ENCODE data around the gene EML1.
A peak's percentile ranks its signal among the peaks of the same experiment; 100 is the strongest.
"Not testable (repeated sequence)": the region's sequence is repeated elsewhere in the genome, so short reads cannot be mapped to it uniquely, and the experiment has no call there.

EML1 gene

GRCh38 chr14:99755629-99756603, 37.3 kb upstream of the EML1 start:
- no peak for DNase-seq

- no peak for DNase-seq
These were observed 36.4 kb upstream of the EML1 start for GRCh38 chr14:99756796-99757195.

- DNase-seq = no peak
These were observed 35.7 kb upstream of the EML1 start for GRCh38 chr14:99757331-99758070.

DNA sequence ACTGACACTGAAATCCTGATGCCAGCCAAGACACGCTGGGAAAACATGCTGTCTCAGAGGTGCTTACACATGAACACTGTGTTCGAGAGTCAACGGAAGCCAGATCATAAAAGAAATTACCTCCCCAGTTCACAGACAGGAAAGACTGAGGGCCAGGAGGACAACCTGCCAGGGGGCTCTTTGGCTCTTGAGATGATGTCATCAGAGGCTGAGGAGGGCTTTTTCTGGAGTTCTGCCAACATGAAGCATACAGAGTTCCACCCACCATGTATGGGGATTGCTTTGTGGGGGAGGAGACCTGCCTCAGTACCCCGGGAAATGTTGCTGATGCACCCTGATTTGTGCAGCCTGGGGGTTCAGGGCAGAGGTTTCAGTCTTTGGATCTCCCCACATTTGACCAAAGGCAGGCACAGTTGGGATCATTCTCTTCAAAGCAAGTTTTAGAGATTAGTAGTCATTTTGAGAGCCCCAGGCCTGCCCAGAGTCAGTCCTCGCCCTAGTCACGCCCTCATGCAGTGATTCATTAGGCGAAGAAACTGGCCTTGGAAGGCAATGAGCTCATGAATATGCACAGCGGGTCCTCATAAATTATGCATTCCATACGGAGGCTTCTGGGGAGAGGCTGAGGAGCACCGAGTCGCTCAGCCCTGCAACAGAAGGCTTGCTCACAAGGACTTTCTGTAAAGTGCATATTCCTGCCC, 34.9 kb upstream of the EML1 start:
- no peak for DNase-seq

DNA sequence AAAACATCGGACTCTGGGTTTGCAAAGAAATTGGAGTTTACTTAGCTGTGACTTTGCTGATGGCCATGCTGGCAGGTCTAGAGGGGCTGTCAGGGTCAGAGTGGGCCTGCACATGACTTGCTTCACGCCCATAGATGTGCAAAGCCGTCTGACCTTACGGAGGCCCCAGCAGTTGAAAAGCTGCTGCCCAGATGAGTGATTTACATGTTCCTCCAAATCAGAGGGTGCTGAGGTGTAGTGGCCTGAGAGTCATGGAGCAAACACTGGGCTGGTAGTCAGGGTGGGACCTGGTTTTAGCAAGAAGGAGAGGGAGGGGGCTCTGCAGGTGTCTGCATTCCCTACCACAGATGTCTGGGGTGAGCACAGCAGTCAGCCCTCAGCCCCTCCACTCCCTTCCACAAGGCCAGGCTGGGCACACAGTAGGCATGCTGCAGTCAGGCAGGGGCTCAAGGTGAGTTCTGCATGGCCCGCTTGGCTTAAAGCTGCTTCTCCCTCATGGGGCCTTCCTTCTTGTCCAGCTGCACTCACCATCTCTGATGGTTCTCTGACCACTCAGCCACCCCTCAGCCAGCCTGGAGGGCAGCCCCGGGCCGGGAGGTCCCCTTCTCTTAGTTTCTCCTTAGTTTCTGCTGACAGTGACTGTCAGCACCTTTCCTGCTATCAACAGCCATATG, 34.2 kb upstream of the EML1 start:
- DNase-seq = no peak

DNA sequence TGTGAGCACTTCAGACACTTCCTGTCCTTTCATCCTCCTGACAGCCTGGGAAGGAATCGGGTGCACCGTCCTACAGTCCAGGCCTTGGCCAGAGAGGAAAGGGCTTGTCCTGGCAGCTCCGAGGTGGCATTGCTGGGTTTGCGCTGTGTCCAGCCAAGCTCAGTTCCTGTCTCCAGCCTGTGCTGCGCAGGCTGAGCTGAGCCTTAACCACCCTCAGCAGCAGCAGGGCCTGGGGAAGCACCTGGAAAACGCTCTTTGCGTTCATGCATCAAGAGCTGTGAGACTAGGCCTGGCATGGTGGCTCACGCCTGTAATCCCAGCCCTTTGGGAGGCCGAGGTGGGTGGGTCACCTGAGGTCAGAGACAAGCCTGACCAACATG, 33.7 kb upstream of the EML1 start:
- DNase-seq = no peak

DNA sequence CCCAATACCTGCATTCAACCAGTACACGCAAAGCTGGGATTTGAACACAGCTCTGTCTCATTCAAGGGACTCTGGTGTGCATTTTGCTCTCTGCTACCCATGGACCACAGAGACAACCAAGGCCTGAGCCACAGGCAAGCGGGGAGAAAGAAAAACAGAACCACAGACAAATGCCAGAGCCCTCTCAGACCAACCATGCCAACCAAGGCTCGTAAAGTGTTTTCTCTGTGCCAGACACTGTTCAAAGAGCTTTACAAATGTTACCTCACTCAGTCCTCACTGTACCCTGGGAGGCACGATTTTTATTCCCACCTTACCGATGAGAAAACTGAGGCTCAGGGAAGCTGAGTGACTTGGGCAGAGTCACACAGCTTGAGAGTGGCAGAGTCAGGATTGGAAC, 32.4 kb upstream of the EML1 start:
- no peak for DNase-seq

DNA sequence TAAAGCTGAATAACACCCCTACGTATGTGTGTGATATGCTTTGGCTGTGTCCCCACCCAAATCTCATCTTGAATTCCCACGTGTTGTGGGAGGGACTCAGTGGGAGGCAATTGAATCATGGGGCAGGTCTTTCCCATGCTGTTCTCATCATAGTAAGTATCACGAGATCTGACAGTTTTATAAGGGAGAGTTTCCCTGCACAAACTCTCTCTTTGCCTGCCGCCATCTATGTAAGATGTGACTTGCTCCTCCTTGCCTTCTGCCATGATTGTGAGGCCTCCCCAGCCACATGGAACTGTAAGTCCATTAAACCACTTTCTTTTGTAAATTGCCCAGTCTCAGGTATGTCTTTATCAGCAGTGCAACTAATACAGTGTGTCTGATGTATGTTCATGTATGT, 30.3 kb upstream of the EML1 start:
- not testable (repeated sequence) for DNase-seq

DNA sequence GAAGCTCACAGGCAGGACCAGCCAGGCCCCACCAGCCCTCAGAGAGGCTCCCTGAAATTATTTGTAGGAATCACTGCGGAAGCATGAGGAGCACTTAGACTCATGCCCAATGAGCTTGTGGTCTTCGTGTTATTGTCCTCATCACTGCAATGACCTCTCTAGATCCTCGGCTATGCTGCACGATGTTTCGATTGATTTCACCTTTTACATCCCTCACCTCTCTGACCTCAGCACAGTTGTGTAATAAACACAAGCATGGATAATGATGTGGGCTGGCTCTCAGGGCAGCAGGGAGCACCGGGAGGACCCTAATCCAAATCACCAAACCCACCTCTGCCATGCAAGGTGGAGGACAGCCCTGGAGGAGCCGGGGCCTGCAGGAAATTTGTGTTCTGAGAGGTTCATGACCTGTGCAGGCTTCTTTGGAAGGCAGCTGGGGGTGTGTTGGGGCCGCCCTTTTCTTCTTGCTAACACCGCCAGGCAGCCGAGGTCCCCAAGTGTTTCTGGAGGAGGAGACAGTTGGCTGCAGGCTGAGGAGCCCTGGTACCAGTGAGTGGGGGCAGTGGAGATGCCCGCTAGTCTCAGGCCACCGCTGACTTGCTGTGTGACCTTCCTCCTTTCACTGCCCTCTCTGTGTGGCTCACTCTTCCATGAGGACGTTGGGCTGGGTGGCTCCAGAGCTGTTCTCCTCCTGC, 29.5 kb upstream of the EML1 start:
- no peak for DNase-seq

DNA sequence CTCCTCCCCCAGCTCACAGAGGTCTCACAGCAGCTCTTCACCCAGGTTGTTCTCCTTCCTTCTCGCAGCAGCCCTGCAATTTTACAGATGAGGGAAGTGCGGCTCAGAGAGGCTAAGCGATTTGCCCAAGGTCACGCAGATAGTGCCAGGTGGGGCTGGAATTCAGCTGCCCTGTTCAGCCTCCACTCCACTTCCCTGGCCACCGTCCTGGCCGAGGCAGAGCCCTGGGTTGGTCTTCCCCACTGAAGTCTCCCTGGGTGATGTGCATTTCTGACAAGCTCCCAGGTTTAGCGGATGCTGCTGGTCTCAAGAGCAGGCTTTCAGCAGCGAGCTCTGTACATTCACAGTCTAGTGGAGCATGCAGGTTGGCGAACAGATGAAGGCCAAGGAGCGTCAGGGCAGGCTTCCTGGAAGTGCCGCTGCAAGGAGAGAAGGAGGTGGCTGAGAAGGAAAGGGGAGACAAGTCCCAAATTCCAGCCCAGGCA, 28.9 kb upstream of the EML1 start:
- DNase-seq = no peak

DNA sequence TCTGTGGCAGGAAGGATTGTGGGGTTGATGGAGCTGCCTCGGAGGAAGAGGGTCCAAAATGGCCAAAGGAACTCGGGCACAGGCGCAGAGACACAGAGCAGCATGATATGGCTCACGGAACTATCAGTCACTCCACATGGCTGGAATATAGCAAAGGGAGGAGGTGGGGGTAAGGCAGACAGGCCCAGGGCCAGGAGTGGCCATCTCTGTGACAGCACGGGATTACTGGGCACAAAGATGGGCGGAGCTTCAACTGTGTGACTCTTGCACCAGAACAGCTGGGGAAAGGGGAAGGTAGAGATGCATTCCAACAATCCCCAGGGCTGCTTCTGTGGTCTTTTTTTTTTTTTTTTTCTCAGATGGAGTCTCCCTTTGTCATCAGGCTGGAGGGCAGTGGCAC, 24.8 kb upstream of the EML1 start:
- DNase-seq = no peak

DNA sequence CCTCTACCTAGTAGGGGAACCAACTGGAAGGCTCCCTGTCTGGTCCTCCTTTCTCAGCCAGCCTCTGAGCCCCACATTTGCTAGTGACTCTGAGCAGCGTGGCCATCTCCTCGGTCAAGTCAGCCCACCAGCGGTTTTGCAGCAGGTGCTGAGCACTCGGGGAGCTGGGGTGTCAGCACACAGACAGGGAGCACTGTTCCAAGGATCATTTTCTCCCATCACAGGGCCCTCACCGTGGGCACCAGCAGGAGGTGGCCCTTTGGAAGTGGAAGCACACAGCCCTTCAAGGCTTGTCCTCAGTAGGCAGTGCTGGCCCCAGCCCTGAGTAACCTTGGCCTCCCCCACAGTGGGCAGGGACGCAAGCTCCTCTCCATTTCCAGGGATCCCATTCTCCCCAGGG, 24.1 kb upstream of the EML1 start:
- no peak for DNase-seq

DNA sequence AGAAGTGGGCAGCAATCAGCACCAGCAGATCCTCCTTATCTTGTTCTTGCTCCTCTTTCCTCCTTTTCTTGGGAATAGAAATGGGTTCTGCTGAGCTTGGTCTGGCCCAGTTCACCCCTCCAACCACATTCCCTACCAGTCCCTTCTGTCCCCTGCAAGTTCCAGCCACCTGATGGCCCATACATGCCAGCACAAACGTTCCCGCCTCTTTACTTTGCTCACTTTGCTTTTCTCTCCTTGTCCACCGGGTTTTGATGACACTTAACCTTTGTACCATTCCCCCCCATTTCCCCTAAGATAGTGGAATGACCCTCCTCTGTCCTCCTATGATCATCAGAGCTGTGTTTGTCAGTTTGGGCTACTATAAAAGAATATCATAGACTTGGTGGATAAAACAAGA, 23.4 kb upstream of the EML1 start:
- no peak for DNase-seq

DNA sequence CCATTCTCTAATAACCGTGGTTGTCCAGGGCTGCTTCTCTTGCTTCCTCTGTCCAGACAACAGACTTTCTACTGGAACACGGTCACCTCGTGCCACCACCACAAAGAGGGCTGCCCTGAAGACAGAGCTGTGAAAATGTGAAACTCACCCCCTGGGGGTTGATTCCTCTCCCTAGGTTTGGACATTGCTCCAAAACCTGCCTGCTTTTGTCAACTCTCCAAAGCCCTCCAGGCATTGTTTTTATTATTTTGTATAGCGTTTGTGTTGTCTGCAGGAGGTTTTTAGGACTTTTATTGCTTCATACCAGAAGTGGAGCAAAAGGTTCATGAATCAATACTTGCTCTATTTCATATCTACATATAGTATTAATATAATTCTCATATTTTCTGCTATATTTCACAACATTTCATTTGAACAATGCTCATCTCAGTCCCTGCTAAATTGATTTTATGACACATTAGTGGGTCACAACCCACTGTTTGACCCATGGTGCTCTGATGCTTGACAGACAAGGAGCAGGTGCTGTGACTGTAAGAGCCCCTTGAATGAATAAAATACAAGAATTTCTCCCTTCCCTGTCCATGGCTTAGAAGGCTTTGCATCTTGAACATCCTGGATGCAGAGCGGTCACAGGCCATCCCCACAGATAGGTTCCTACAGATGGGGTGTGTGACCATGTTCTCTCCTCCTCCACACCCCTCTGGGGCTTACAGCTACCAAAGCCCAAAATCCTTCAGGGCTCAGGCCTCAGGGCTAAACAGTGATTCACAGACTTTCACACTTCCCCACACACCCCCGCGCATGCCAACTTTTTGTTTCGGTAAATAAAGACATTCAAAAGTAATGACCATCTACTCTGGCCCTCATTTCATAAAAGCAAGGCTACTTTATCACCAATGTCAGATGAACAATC, 20.6 kb upstream of the EML1 start:
- DNase-seq = no peak

DNA sequence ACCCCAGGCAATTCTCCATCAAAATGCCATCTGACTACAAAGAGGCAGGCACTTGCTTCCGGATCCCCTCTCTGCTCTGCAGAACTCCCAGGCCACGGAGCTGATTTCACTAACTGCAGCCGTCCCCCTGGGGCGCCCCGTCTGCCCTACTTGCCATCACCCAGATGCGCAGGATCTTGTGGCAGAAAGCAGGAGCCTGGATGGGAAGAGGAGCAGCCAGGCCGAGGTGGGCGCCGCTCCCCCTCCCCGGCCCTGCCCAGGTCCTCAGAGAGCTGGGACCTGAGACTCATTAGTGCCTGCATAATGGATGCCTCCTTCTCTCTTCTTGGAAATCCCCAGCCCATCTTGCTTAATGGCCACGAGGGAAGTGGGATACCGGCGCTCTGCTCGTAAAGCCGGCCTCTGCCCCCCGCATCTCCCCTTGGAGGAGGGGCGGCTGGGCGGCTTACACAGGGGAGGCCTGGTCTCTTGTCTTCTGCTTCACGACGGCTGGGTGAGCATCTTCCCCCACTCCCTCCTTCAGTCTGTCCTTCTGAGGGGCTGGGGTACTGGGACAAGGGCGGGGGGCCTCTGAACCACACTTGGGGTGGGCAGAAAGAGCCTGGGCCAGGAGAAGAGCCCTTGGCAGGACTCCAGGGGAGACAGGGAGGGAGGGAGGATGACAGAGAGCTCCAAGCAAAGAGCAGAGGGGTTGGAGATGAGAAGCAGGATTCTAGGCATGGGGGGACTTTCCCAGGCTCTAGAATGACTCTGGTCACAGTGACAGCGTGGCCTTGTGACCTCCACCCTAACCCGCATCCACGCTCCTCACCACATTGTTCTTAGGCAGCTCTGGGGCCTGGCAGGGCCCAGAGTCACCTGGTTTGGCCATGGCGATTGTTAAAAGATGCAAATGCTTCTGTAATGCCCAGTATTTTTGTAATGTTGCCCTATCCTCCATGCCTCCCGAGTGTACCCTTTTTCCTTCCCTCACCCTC, 19.4 kb upstream of the EML1 start:
- DNase-seq = no peak

DNA sequence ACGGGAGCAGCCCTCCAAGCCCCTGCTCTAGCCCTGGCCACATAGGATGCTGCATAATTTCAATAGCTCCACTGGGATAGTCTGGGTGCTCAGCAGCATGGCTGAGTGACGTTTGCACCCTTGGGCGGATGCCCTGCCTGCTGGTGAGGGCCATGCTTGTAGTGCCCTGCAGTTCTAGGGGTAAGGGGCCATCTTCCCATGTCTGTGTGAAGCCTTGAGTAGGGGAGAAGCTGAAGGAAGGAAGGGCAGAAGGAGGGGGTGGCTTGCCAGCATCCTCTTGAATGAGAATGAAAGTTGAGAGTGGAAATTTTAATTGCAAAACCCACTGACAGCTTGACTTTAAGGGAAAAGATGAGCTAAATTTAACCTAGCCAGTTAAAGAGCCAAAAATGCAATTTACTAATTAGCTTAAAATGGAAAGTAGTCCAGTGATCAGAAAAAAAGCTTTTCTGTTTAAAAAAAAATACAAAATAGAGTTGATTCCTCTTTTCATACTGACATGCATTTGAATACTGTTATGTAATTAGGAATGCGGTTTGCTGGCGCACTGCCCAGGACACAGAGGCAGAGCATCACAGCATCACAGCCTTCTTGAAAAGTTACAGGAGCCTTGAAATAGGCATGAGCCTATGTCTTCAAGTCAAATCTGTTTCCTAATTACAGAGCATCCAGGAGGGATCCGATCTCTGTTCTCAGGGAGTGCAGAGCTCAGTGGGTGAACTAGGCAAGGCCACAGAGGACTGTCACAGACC, 18.5 kb upstream of the EML1 start:
- peak; percentile 18 for DNase-seq

- no peak for DNase-seq
These were observed 17.9 kb upstream of the EML1 start for GRCh38 chr14:99775351-99775750.

- DNase-seq = no peak
These were observed 15.3 kb upstream of the EML1 start for GRCh38 chr14:99777951-99778350.

DNA sequence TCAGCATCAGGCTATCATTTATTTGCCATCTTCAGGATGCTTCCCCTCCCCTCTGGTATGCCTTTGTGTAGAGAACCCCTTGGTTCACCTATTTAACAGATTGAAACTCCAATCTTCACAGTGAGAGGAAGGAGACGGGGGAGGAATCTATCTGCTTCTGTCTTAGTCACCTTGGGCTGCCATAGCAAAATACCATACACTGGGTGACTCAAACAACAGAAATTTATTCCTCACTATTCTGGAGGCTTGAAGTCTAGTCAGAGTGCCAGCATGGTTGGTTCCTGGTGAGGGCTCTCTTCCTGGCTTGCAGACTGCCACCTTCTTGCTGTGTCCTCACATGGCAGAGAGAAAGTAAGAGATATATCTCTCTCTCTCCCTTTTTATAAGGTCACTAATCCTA, 13.5 kb upstream of the EML1 start:
- no peak for DNase-seq

Data from DMS79 treated with DMSO at 0.1 percent for 48 hours (cell line).